ENCODE data around the gene ZNF35.
"Not testable (repeated sequence)": the region's sequence is repeated elsewhere in the genome, so short reads cannot be mapped to it uniquely, and the experiment has no call there.

Gene ZNF35

DNA sequence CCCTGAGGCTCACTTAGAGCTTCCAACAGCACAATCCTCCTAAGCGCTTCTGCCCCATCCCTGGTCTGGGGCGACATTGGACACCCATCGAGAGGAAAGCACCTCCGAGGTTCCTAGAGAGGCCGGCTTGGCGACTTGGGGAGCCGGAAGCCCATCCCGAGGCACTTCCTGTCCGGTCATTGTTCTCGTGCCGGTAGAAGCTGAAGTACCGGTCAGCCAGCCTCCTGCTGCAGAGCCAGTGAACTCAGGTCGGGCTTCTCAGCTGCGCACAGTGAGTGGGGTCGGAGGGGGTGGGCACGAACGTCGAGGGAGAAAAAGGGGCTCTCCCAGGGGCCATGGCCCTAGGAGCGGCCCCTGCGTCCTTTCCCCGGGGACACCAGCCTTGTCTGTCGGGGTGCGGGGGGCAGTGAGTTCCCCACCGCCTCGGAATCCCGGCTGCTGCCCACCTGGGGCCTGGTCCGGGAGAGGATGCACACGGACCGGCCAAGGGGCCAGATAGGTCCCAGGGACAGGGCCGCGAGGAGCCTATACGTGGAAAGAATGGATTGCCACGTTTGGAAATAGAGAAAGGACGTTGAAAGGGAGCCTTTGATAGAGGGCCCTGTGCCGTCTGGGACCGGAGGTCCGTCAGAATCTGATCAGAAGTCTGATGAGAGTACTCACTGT lies at the start of gene ZNF35:
TSS of gene ZNF35 (plus strand) at position 169 of the 666 bp plus-strand sequence. CDS start 2,336 bp downstream, outside the sequence.
- peak; percentile 59 to 63 for DNase-seq

DNA sequence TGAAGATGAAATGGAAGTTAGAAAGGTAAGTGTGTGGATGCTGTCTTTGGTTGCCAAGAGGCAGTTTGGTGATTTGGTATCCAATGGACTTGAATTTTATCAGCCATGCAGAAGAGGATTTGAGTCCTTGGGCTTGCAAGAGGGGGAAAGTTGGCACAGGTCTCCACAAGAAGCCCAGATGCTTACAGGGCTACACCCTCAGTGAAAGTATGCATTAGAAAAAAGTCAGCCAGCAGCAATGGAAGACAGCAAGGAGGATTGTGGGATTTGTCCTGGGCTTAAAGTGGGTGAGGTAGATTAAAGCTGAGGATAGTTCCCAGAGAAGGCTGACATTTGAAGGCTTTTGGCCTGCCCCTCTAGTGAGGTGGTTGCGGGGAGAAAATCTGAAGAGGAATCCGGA lies 46.8 kb upstream of the ZNF35 start:
- no peak for DNase-seq

GRCh38 chr3:44612678-44613077 lies 35.9 kb upstream of the ZNF35 start:
- DNase-seq: no peak

DNA sequence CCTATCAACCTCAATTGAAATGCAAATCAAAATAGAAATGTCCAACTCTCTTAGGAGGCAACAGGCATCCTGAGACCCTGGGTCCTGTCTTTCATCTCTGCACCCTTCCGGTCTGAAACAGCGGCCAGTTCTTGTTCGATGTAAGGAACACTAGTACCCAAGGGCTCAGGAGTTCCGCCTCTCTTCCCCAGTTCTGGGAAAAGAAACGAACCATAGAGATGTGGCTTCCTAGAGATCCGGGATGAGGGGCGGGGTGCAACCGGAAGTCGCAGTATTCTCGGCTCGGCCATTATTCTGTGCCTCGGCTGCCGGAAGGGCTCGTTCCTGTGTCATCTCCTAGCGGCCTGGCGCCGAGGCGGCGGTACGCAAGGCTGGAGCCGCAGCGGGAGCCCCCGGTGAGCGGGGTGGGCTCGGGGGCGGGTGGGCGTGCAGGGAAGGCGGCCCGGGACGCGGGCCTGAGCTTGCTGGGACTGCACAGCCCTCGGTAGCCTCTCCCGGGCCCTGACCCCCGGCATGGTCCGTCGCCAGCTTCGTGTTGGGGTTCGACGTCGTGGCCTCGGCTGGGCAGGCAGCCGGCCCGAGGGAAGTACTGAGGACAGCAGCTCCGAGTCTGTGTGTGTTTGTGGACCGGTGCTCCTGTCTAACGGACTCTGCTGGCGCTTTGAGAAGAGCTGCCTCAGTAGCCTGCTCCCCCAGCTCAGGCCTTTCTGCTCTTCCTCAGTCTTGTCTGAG lies 23.6 kb upstream of the ZNF35 start, which contains the start of gene ZNF197:
TSS of gene ZNF197 (plus strand) at position 288 of the 732 bp plus-strand sequence. CDS start 4,119 bp downstream, outside the sequence.
- peak; percentile 79 to 81 for DNase-seq

DNA sequence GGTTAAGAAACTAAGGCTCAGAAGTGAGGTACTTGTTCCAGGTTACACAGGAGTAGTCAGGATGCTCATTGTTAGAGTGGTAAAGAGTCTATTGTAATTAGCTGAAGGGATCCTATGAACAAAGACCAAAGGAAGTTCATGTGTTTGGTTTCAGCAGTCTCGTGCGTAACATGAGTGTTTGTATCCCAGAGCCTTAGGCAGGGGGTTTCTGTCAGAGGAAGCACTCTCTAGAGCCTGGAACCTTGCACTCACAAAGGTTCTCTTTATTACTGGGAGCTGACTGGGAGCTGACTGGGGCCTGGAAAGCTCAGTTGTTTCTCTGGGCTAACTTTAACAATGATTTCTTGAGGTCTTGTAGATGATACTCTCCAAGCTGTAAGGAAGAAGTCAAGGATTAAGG lies 19.8 kb upstream of the ZNF35 start:
- DNase-seq: no peak

DNA sequence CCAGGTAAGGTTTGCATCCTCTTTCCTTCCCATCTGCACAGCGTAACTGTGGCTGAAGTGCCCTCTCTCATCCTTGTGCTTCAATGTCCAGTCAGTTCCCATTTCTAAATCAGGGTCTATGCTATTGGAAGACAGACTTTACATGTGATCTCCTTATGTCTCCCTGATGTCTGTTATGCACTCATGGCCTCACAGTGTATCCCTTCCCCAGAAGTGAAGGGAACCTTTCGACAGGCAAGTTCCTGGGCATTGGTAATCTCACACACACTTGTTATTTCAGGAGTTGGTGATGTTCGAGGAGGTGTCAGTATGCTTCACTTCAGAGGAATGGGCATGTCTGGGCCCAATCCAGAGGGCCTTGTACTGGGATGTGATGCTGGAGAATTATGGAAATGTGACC lies 16.3 kb upstream of the ZNF35 start:
- no peak for DNase-seq

DNA sequence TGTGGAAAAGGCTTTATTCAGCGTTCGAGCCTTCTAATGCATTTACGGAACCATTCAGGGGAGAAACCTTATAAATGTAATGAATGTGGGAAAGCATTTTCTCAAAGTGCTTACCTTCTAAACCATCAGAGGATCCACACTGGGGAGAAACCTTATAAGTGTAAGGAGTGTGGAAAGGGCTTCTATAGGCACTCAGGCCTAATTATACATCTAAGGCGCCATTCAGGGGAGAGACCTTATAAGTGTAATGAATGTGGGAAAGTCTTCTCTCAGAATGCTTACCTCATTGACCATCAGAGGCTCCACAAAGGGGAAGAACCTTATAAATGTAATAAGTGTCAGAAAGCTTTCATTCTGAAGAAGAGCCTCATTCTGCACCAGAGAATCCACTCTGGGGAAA lies 6.2 kb upstream of the ZNF35 start:
- no peak for DNase-seq

DNA sequence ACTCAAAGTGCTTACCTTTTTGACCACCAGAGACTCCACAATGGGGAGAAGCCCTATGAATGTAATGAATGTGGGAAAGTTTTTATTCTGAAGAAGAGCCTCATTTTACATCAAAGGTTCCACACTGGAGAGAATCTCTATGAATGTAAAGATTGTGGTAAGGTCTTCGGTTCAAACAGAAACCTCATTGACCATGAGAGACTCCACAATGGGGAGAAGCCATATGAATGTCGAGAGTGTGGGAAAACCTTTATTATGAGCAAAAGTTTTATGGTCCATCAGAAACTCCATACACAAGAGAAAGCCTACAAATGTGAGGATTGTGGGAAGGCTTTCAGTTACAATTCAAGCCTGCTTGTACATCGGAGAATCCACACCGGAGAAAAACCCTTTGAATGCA lies 5.5 kb upstream of the ZNF35 start:
- DNase-seq: no peak

DNA sequence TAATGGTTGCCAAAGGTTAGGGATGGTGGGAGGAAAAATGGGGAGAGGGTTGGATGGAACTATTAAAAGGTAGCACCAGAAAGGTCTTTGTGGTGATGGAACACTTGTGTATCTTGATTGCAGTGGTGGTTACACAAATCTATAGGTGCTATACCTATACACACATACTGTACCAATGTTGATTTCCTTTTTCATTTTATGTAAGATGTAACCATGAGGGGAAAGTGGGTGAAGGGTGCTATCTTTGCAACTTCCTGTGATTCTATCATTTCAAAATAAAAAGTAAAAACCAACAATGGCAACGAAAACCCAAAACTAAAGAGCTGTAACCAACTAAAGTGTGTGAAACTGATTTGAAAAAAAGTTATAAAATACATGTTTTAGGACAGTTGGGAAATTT lies 761 bp upstream of the ZNF35 start:
- DNase-seq: no peak

- DNase-seq: no peak
Observed at GRCh38 chr3:44649709-44650108, 1.2 kb downstream of the ZNF35 start.

DNA sequence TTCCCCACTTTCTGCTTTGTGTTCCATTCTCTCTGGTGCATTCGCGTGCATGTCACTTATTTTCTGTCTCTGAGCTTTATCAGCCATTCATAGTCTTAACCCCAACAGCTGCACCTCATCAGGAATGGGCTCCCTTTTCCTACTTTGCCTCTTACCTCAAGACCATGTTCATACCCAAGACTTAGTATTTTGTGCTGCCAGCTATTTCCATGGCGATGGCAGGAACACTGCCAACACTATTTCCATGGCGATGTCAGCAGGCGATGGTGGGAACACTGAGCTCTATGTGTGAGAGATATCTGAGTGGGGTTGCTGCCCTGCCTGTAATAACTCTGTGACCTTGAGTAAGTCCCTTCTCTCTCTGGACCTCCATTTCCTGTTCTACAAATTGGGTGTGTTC lies 5.5 kb downstream of the ZNF35 start:
- no peak for DNase-seq

DNA sequence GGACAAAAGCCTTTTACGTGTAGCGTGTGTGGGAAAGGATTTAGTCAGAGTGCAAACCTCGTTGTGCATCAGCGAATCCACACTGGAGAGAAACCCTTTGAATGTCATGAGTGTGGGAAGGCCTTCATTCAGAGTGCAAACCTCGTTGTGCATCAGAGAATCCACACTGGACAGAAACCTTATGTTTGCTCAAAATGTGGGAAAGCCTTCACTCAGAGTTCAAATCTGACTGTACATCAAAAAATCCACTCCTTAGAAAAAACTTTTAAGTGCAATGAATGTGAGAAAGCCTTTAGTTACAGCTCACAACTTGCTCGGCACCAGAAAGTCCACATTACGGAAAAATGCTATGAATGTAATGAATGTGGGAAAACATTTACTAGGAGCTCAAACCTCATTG lies 10.5 kb downstream of the ZNF35 start:
- no peak for DNase-seq

- DNase-seq: no peak
Observed at GRCh38 chr3:44659434-44659833, 10.9 kb downstream of the ZNF35 start.

- no peak for DNase-seq
Observed at GRCh38 chr3:44661189-44661588, 12.7 kb downstream of the ZNF35 start.

GRCh38 chr3:44665173-44665572 lies 16.6 kb downstream of the ZNF35 start:
- no peak for DNase-seq

- DNase-seq: no peak
Observed at GRCh38 chr3:44666346-44666745, 17.8 kb downstream of the ZNF35 start.

- no peak for DNase-seq
Observed at GRCh38 chr3:44669760-44670159, 21.2 kb downstream of the ZNF35 start.

- not testable (repeated sequence) for DNase-seq
Observed at GRCh38 chr3:44673466-44673865, 24.9 kb downstream of the ZNF35 start.

DNA sequence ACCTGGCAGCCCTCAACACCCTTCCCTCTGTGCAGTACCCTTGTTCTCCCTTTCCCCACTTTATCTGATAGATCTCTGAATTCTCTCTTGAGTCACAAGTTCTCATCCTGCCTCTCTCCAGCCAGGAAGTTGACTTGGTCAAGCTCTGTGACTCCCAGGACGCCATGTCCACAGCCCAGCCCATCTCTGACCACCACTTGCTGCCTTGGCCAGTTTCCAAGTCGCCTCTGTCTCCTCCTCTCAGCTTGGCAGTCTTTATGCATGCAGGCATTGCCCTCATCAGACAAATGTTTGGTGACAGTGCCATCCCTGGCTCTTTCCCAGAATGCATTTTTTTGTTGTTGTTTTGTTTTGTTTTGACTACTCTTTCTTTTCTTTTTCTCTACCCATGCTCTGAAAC lies 25.7 kb downstream of the ZNF35 start:
- DNase-seq: no peak

DNA sequence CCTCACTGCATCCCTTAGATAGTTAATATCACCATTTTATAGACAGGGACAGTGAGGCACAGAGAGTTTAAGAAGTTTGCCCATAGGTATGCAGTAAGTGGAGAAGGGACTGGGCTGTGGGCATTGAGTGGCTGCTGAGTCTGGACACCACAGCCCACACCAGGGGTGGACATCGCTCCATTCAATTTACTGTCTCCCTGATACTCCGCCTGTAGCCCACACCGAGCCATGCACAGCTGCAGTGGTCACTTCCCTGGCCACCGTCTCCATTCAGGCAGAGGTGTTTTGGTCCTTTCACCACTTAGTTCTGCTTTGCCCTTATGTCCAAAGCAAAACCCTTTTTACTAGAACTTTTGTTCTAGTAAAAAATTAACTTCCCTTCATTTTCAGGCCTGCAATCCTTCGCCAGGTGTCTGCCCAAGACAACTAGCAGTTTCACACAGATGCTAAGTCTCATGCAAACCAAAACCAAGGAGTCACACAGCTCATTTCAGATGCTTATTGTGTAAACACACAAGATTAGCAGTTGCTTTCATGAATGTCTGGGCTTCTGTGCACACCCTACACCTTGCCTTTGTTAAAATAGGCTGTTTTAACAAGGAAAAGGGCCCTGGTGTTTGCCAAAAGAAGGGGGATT lies 30.1 kb downstream of the ZNF35 start:
- no peak for DNase-seq

DNA sequence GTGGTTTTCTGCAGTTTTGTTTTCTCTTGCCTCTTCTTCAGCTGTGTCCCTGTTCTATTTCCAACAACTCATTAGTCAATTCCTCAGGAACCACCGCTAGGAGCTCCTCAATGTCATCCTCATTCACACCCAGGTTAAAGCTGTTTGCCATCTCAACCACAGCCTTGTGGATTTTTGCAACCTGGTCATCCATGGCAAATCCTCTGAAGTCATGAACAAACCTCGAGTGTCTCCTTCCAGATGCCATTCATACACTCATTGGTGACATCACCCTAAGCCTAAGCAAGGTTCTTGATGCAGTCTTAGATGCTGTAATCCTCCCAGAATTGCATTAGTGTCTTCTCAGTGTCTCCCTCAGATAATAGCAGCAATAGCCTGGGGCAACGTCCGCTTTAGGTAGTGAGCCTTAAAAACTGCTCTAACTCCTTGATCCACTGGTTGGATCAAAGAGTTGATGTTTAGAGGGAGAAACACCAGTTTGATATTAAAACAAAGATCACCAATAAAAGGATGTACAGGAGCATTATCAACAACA lies 32.5 kb downstream of the ZNF35 start:
- no peak for DNase-seq

DNA sequence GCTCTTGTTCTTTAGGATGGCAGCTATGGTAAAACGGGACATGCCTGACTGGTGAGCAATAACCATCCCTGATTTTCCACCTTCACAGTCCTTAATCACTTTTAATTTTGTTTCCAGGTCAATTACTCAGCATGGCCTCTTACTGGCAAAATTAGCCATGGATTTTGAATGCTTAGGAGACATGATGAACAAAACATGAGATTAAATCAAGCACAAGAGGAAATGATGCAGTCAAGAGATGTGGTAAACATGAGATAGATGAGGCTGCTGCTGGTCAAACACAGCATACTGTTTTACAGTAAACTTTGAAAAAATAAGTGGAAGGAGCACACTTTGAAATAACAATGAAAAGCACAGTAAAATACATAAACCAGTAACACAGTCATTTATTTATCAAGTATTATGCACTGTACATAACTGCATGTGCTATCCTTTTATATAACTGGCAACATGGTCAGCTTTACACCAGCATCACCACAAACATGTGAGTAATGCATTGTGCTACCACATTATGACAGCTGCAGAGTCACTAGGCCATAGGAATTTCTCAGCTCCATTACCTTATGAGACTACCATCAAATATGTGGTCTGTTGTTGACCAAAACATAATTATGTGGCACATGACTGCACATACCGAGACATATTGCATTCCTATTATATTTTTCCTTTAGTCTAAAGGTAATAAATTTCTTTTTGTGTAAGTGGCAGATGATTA lies 33.8 kb downstream of the ZNF35 start:
- no peak for DNase-seq

Data from activated T-cell treated with anti-CD3 and anti-CD28 coated beads, Interleukin-2, amount 50 U/mL, for 48 hours (primary cell).